DMS79 (cell line): ENCODE data around the gene MAP7D2.

Source experiments
- DNase-seq: peaks from one replicate; lab custom pipeline; 2025; lab: John Stamatoyannopoulos, UW

MAP7D2 gene

GRCh38 chrX:20038966-20039365 is 77.7 kb downstream of the MAP7D2 start:
- no peak for DNase-seq

- DNase-seq, result no peak
Observed at GRCh38 chrX:20037186-20037585, 79.5 kb downstream of the MAP7D2 start.

- no peak for DNase-seq
Observed at GRCh38 chrX:20032201-20032600, 84.5 kb downstream of the MAP7D2 start.

- no peak for DNase-seq
Observed at GRCh38 chrX:20029728-20030127, 87.0 kb downstream of the MAP7D2 start.

DNA sequence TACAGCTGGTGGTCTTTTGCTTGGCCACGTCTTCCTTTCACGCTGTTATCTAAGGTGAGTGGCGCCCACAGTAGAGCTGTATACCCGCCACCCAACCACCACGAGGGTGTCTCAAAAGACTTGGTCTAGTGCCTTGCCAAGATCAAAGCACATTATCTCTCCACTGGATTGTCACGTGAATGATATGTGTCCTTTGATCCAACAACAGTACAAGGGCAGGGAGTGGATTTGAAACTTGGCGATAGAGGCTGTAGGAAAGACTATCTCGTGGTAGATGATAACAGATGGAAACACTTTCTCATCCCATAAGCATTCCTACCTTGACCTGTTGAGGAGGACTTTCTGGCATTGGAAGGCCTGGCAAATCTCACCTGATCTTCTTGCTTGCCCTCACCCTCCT is 88.1 kb downstream of the MAP7D2 start:
- DNase-seq, result no peak

DNA sequence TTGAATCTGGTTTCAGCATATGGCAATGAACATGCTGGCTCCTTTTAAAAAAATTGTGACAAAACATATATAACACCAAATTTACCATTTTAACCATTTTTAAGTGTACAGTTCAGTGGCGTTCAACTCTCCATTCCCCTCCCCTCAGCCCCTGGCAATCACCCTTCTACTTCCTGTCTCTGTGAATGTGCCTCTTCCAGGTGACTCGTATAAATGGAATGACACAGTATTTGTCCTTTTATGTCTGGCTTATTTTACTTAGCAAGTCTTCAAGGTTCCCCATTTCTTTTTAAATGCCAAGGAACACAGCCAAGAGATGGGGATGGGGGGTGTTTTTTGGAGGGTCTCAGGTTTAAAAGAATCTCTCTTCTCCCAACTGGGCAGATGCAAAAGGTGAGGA is 90.4 kb downstream of the MAP7D2 start:
- DNase-seq, result no peak

- DNase-seq, result no peak
Observed at GRCh38 chrX:20019672-20020365, 96.9 kb downstream of the MAP7D2 start.

DNA sequence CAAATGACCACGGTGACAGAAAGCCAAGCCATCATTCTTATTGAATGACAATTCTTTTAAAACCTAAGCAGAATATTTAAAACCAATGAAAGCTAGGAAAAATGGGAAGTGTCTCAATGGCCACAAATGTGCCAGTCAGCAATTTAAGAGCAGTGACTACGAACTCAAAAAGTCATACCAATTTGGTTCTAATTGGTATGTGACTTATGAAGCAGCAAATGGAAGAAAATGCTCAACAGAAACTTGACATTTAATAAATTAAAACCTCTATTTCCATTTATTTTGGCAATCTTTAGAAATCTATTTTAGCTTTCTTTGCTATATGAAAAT is 100.1 kb downstream of the MAP7D2 start:
- DNase-seq, result no peak

DNA sequence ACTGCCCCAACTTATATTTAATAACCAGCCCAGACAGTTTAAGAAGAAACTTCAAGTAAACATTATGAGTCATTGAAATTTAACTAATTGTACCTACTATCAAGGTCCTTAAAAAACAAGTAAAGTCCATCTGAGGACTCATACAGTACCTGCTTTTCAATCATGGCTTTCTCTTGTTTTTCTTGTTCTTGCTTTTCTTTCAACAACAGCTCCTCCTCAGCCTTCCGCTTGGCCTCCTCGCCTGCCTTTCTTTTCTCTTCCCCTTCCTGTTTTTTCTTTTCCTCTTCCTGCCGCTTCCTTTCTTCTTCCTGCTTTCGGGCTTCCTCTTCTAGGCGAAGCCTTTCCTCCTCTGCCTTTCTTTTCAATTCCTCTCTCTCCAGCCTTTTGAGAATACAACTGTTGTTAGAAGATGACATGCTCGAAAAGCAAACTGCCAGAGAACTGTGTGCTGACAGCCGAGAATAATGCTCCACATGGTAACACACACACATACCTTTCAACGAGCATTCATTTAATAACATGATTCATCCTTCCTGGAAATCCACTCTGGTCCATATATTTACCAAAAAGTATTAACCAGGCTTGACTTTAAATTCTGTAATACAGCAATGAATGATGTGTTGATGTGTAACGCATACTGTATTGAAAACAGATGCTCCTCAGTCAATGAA is 100.6 kb downstream of the MAP7D2 start:
- no peak for DNase-seq

GRCh38 chrX:20015422-20015821 is 101.3 kb downstream of the MAP7D2 start:
- no peak for DNase-seq

DNA sequence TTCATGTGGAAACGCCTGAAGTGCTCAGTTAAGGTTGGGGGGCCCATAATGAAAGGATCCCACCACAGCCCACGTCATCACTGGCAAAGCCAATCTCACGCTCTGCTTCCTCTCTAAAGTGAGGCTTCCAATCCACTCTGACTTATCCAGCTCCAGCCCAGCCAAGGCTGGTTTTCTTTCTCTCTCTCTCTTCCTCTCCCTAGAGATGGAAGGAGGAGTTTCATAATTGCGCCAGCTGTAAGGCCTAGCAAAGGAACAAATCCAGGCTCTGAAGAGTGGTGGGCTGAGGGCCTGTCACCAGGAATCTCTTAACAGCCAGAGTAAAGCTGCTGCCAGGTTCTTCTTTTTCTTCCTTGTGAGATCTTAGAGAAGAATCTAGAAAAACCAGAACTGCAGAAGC is 105.1 kb downstream of the MAP7D2 start:
- no peak for DNase-seq

GRCh38 chrX:20007962-20008622 is 108.6 kb downstream of the MAP7D2 start:
- no peak for DNase-seq

DNA sequence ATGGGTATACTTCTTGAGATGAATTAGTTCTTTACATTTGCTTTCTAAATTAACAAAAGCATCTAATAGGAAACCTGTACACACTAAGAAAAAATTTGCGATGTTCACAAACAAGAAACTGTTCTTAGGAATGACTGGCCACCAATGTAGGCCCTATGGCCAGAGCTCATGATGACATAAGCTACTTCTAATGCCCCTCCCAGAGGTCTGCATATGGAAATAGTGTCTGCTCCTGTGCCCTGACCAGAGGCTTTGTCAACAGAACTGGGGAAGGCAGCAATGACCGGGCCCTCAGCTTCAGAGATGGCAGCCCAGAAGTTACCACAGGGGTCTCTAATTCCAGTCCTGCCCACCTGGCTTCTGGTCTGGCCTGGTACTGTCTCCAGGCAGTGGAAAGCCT is 110.8 kb downstream of the MAP7D2 start:
- no peak for DNase-seq

GRCh38 chrX:20001588-20001987 is 115.1 kb downstream of the MAP7D2 start:
- no peak for DNase-seq

DNA sequence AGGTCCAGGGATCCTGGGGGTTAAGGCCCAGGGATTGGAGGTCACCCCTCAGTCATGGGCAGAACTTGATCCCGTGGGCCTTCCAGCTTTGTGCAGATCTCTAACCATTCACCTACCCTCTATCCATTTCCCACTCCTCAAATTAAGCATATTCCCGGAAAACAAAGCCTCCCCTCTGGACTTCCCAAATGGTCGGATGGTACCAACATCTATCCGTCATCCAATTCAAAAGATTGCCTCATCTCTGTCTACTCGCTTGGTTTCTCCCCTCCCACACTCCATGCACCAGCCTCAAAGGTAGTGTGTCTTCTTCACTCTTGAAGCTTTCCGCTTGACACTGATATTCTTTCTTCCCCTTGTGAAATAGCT is 125.4 kb downstream of the MAP7D2 start:
- no peak for DNase-seq

DNA sequence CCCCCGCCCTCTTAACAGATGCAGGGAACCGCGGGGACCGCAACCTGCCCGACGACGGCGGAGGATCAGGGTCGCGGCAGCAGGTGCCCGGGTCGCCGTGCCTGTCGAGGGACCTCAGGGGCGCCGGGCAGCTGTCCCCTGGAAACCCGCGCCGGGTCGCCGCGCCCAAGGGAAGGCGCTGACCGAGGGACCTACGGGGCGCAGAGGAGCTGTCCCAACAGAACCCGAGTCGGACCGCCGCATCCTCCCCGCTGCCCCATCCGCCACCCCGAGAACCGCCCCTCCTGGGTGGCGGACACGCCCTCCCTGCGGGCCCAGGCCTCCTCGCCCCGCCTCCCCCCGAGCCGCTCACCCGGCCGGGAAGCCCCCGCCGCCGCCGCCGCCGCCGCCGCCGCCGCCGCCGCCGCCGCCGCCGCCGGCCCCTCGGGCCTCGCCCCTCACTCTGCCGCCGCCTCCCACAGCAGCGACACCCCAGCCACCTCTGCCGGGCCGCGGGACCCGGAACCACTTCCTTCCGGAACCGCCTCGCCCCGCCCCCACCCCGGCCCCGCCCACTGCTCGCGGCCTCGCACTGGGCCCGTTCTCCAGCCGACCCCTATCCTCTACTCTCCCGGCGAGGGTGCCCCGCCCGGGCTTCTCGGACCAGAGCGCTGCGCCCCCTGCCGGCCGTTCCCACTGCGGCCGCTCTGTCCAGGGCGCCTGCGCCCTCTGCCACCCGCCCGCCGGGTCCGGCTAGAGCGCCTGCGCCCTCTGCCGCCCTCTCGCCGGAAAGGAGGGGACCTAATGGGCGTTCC is 126.0 kb downstream of the MAP7D2 start, which contains the start of gene BCLAF3:
BCLAF3 (minus strand) TSS at position 506 of the 794 bp plus-strand sequence. CDS start 20,797 bp downstream, outside the sequence.
- peak; percentile 30 for DNase-seq

DNA sequence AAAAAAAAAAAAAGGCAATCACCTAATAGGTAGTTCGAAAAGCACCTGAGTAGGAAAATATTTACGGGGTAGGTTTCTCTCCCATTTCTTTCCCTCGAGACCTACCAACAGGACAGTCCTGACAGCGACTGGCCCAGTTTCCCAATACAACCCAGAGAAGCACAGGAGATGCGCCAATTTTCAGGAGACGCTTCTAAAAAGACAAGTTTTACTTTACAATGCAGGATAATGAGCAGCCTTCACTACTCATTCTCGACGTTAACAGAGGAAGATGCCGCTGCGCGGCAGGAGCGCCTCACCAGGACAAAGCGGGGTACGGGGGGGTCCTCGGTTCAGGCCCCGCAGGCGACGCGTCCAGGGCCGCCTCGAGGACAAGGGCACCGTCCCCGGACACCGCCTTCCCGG is 126.6 kb downstream of the MAP7D2 start:
- DNase-seq, result no peak

GRCh38 chrX:19987856-19988255 is 128.9 kb downstream of the MAP7D2 start:
- DNase-seq, result no peak

DNA sequence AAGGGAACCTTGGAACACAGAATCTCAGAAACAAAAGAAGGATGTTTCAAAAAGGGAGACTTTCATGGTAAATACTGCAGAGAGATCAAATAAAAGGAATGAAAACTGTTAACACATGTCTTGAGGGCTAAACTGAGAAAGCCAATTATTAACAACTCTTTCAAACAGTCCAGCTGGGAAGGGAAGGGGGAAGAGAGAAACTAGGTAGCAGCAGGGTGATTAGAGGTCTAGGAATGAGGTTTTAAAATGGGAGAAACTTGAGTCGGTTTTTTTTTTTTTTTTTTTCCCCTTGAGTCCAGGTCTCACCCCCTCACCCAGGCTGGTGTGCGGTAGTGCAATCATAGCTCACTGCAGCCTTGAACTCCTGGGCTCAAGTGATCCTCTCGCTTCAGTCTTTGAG is 130.2 kb downstream of the MAP7D2 start:
- DNase-seq, result no peak

DNA sequence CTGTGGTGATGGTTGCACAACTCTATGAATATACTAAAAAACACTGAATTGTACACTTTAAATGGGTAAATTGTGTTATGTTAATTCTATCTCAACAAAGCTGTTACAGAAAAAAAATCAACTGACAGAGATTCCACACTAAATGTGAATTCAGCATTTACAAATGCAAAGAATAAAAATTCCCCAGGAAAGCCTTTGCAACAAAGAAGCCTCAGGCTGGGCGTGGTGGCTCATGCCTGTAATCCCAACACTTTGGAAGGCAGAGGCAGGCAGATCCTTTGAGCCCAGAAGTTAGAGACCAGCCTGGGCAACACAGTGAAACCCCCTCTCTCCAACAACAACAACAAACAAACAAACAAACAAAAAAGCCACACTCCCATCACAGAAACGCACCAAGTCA is 134.8 kb downstream of the MAP7D2 start:
- DNase-seq, result no peak

- DNase-seq, result no peak
Observed at GRCh38 chrX:19975845-19976244, 140.9 kb downstream of the MAP7D2 start.

GRCh38 chrX:19972984-19973383 is 143.7 kb downstream of the MAP7D2 start:
- no peak for DNase-seq

DNA sequence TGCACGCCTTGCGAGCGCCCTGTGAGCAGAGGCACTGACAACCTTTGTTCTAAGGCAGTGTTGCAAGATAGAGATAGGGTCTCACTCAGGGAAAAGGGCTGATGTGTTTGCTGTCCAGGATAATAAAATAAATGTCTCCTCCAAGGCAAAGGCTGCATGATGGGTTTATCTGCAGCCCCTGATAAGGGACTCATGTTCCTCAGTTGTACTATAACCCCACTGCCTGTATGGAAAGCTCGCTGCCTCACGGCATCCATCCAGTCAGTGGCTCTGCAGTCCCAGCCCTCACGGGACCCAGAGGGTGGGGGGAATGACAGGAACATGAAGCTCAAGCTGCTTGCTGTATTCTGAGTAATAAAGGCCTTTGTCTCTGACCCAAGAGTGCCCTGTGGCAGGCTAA is 148.4 kb downstream of the MAP7D2 start:
- DNase-seq, result no peak
